BJ (cell line): ENCODE results near the gene PRSS33. TPM values are rescaled to one million over a fixed set of nuclear protein-coding genes. Genes with fewer than 3 reads are reported as not detected.

ENCODE experiments used
- CTCF ChIA-PET: fragments of 350-600 bp; formaldehyde crosslinking; extraction: SDS; loops from one replicate; lab custom pipeline; 2021; ENCODE audit warnings: antibody characterized with exemption, inconsistent platforms; lab: Yijun Ruan, JAX
- POLR2A ChIA-PET: fragments of 300-600 bp; sonication (Branson Sonifier 250); formaldehyde crosslinking; extraction: SDS; loops from one replicate; lab custom pipeline; 2021; ENCODE audit warnings: antibody characterized with exemption; lab: Charles Lee
- DNase-seq: peaks from one replicate; pipeline ENCODE4 v3.0.0-alpha.2; 2011; ENCODE audit warnings: low read depth
- H3K27me3 ChIP-seq: 2 replicates; pipeline ENCODE4 v1.6.0; 2011; ENCODE audit warnings: low read length; ENCODE audit not compliant: control insufficient read depth, insufficient read depth
- H3K36me3 ChIP-seq: 2 replicates; pipeline ENCODE4 v1.5.1; 2011; ENCODE audit warnings: low read length; ENCODE audit not compliant: control insufficient read depth, insufficient read depth
- H3K4me3 ChIP-seq: 2 replicates; pipeline ENCODE4 v1.5.1; 2011; ENCODE audit warnings: low read depth, mild to moderate bottlenecking, control low read depth, low read length
- CTCF ChIP-seq: IDR thresholded peaks from 2 replicates; pipeline ENCODE4 v1.5.1; 2011; ENCODE audit warnings: low read depth, mild to moderate bottlenecking, control low read depth, inconsistent platforms, low read length, moderate library complexity; ENCODE audit not compliant: insufficient read depth
- polyA plus RNA-seq: library from polyadenylated mRNA; depleted of rRNA; stranded (reverse); fragments of >200 nt; gene quantifications from 2 replicates; pipeline ENCODE4 v1.2.3, GENCODE V29; 2011

The PRSS33 gene
- polyA plus RNA-seq, 1 experiment = not detected

- Histone ChIP-seq H3K27me3 (peaks cover 20% of the 10 kb centered on the region), H3K36me3 (no peaks in the 10 kb centered on the region), H3K4me3 (no peak overlapping the region)
- TF ChIP-seq CTCF = no peak
- POLR2A ChIA-PET = no interaction called here
- CTCF ChIA-PET = interaction anchor here (1.0 to 1.3 kb wide), 2 partner anchors 10 to 30 kb away, joined by 3 read pairs; no protein-coding TSS in a partner anchor
- DNase-seq = no peak
Observed at GRCh38 chr16:2813771-2814221, 26.4 kb upstream of the PRSS33 start.

- POLR2A ChIA-PET = no interaction called here
- no peak for DNase-seq
- CTCF ChIA-PET = interaction anchor here (0.8 kb wide), 1 partner anchor 27 kb away, joined by 3 read pairs; no protein-coding TSS in a partner anchor
Observed at GRCh38 chr16:2811703-2812471, 24.5 kb upstream of the PRSS33 start.

GRCh38 chr16:2810651-2811050, 23.3 kb upstream of the PRSS33 start:
- ChIA-PET CTCF (no interaction called here), POLR2A (no interaction called here)
- Histone ChIP-seq H3K4me3 (no peak overlapping the region), H3K36me3 (no peaks in the 10 kb centered on the region), H3K27me3 (peaks cover 22% of the 10 kb centered on the region)
- no peak for DNase-seq
- TF ChIP-seq CTCF = no peak

More at GRCh38 chr16:2811703-2812471, 24.5 kb upstream of the PRSS33 start:
- peaks cover 22% of the 10 kb centered on the region for H3K27me3 ChIP-seq
- H3K36me3 ChIP-seq = no peaks in the 10 kb centered on the region
- TF ChIP-seq CTCF = no peak
- no peak overlapping the region for H3K4me3 ChIP-seq

GRCh38 chr16:2809149-2809760, 21.9 kb upstream of the PRSS33 start:
- no peak for TF ChIP-seq CTCF
- Histone ChIP-seq H3K36me3 (no peaks in the 10 kb centered on the region), H3K27me3 (peaks cover 16% of the 10 kb centered on the region), H3K4me3 (no peak overlapping the region)
- ChIA-PET CTCF (no interaction called here), POLR2A (no interaction called here)
- no peak for DNase-seq

GRCh38 chr16:2808181-2808580, 20.8 kb upstream of the PRSS33 start:
- ChIA-PET CTCF (interaction anchor here (0.7 kb wide), 1 partner anchor 60 kb away, joined by 3 read pairs; no protein-coding TSS in a partner anchor), POLR2A (no interaction called here)
- DNase-seq = no peak
- Histone ChIP-seq H3K4me3 (no peak overlapping the region), H3K27me3 (peaks cover 18% of the 10 kb centered on the region), H3K36me3 (no peaks in the 10 kb centered on the region)
- no peak for TF ChIP-seq CTCF
